ENCODE data around the gene LYPLAL1. TPM values are rescaled to one million over a fixed set of nuclear protein-coding genes. Genes with fewer than 3 reads are reported as not detected.

The LYPLAL1 gene
- total RNA-seq, 1 experiment from 2014 or later: 57.6 TPM

GRCh38 chr1:219261454-219261853 is 87.8 kb downstream of the LYPLAL1 start:
- intact Hi-C loops (cut with micrococcal nuclease; ENCODE audit: unreplicated experiment): no loop called here
- BruUV-seq (replicated peaks): no TSS peak
- TF ChIP-seq CTCF (IDR thresholded peaks at IDR 0.05; ENCODE audit: unreplicated experiment): no peak
- CTCF ChIA-PET: no interaction called here
- H3K27ac Mint-ChIP-seq (ENCODE audit: unreplicated experiment): no peak overlapping the region
- peaks cover 6% of the 10 kb centered on the region for H3K9me3 Mint-ChIP-seq (ENCODE audit: low read depth, unreplicated experiment)
- DNase-seq: no peak
- H3K4me3 Mint-ChIP-seq (ENCODE audit: low read depth, unreplicated experiment): no peak overlapping the region
- no peaks in the 10 kb centered on the region for H3K36me3 Mint-ChIP-seq (ENCODE audit: insufficient read depth, unreplicated experiment)
- H3K4me1 Mint-ChIP-seq (ENCODE audit: low read depth, unreplicated experiment): peaks cover 13% of the 10 kb centered on the region
- no peaks in the 10 kb centered on the region for H3K27me3 Mint-ChIP-seq (ENCODE audit: unreplicated experiment)

Data from Calu3 (cell line).